Caco-2 (cell line): ENCODE data around the gene ARHGAP9. TPM values are rescaled to one million over a fixed set of nuclear protein-coding genes. Genes with fewer than 3 reads are reported as not detected.

Source experiments
- BruUV-seq: library from RNA; stranded (reverse); fragments of 400-500 nt; replicated peaks from 2 replicates; lab custom pipeline; 2021; lab: Mats Ljungman, UMichigan
- CTCF ChIA-PET: fragments of 300-600 bp; sonication (Branson Sonifier 250); formaldehyde crosslinking; loops from one replicate; lab custom pipeline; 2022; ENCODE audit warnings: antibody characterized with exemption; lab: Charles Lee
- POLR2A ChIA-PET: fragments of 300-600 bp; sonication (Branson Sonifier 250); formaldehyde crosslinking; loops from one replicate; lab custom pipeline; 2022; ENCODE audit warnings: antibody characterized with exemption; lab: Charles Lee
- DNase-seq, 2 experiments: peaks; one replicate each; pipeline versions ENCODE4 v3.0.0 to v3.0.0-alpha.2; 2020 to 2022
- H3K27me3 ChIP-seq: replicated peaks from 2 replicates; pipeline ENCODE4 v1.6.0; 2011; ENCODE audit warnings: low read length; ENCODE audit not compliant: control insufficient read depth, insufficient read depth
- H3K36me3 ChIP-seq: 2 replicates; pipeline ENCODE4 v1.5.1; 2011; ENCODE audit warnings: low read length; ENCODE audit not compliant: control insufficient read depth, insufficient read depth
- H3K4me1 ChIP-seq: fragments of 250-450 bp; sonication (Bioruptor Pico); 2 replicates; pipeline ENCODE4 v1.5.1; 2020; ENCODE audit warnings: mild to moderate bottlenecking
- H3K4me3 ChIP-seq: 2 replicates; pipeline ENCODE4 v1.5.1; 2011; ENCODE audit warnings: low read depth, mild to moderate bottlenecking, control low read depth, low read length
- H3K9me3 ChIP-seq: fragments of 250-450 bp; sonication (Bioruptor Pico); 2 replicates; pipeline ENCODE4 v1.5.1; 2020; ENCODE audit warnings: mild to moderate bottlenecking, moderate library complexity
- H3K27ac Mint-ChIP-seq: one replicate; pipeline ENCODE4 v1.8.0; 2022; ENCODE audit warnings: mixed read lengths; ENCODE audit not compliant: unreplicated experiment
- H3K27me3 Mint-ChIP-seq: one replicate; pipeline ENCODE4 v1.8.0; 2022; ENCODE audit warnings: mixed read lengths; ENCODE audit not compliant: insufficient read depth, unreplicated experiment
- H3K36me3 Mint-ChIP-seq: one replicate; pipeline ENCODE4 v1.8.0; 2022; ENCODE audit warnings: mild to moderate bottlenecking, mixed read lengths; ENCODE audit not compliant: insufficient read depth, unreplicated experiment
- H3K4me1 Mint-ChIP-seq: one replicate; pipeline ENCODE4 v1.8.0; 2022; ENCODE audit warnings: low read depth, mixed read lengths; ENCODE audit not compliant: unreplicated experiment
- H3K4me3 Mint-ChIP-seq: one replicate; pipeline ENCODE4 v1.8.0; 2022; ENCODE audit warnings: mild to moderate bottlenecking, moderate library complexity, mixed read lengths; ENCODE audit not compliant: unreplicated experiment
- H3K9me3 Mint-ChIP-seq: one replicate; pipeline ENCODE4 v1.8.0; 2022; ENCODE audit warnings: mixed read lengths; ENCODE audit not compliant: unreplicated experiment
- intact Hi-C: fragments of 100-400 bp; cut with micrococcal nuclease; formaldehyde crosslinking; loops from one replicate; pipeline ENCODE4 v1.10.0; 2022; ENCODE audit not compliant: unreplicated experiment
- total RNA-seq: library from RNA; stranded (reverse); gene quantifications from 2 replicates; pipeline ENCODE4 v1.2.3, GENCODE V29; 2022
- TF ChIP-seq, protein P1 (sequence below), 2 experiments: fragments of 200-600 bp in 1 of 2; IDR thresholded peaks; 1 replicate in 1 of 2; 2 replicates in 1 of 2; pipeline versions ENCODE4 v1.5.1 to v1.8.0; 2011 to 2022; ENCODE audit warnings: antibody characterized with exemption in 1 of 2, control low read depth in 1 of 2, inconsistent platforms in 1 of 2, low read depth in 1 of 2, low read length in 1 of 2, mild to moderate bottlenecking in 1 of 2, moderate library complexity in 1 of 2; ENCODE audit not compliant: insufficient read depth in 1 of 2, severe bottlenecking in 1 of 2, unreplicated experiment in 1 of 2

Gene ARHGAP9
- total RNA-seq, 1 experiment from 2014 or later = 0.75 TPM

GRCh38 chr12:57434517-57435223 lies 45.0 kb downstream of the ARHGAP9 start, which contains the start of gene INHBC:
Gene INHBC (plus strand): TSS chr12:57434784. CDS start chr12:57434887, 103 bp downstream.
- H3K27me3 ChIP-seq = no peaks in the 10 kb centered on the region
- DNase-seq = peak in 1 of 2 experiments; percentile 35
- peak within 1 kb of the TSS; percentile 33 for H3K27ac Mint-ChIP-seq
- H3K4me1 ChIP-seq = peaks cover 9% of the 10 kb centered on the region
- POLR2A ChIA-PET = no interaction called here
- CTCF ChIA-PET = interaction anchor here (1.3 kb wide), 1 partner anchor 18 kb away, joined by 5 read pairs; no protein-coding TSS in a partner anchor
- H3K27me3 Mint-ChIP-seq = no peaks in the 10 kb centered on the region
- intact Hi-C loops = no loop called here
- no peak within 1 kb of the TSS for H3K4me3 Mint-ChIP-seq
- BruUV-seq = no TSS peak
- H3K36me3 Mint-ChIP-seq = peaks cover 9% of the 10 kb centered on the region
- H3K9me3 ChIP-seq = no peaks in the 10 kb centered on the region
- no peaks in the 10 kb centered on the region for H3K36me3 ChIP-seq
- TF ChIP-seq, protein P1, sequence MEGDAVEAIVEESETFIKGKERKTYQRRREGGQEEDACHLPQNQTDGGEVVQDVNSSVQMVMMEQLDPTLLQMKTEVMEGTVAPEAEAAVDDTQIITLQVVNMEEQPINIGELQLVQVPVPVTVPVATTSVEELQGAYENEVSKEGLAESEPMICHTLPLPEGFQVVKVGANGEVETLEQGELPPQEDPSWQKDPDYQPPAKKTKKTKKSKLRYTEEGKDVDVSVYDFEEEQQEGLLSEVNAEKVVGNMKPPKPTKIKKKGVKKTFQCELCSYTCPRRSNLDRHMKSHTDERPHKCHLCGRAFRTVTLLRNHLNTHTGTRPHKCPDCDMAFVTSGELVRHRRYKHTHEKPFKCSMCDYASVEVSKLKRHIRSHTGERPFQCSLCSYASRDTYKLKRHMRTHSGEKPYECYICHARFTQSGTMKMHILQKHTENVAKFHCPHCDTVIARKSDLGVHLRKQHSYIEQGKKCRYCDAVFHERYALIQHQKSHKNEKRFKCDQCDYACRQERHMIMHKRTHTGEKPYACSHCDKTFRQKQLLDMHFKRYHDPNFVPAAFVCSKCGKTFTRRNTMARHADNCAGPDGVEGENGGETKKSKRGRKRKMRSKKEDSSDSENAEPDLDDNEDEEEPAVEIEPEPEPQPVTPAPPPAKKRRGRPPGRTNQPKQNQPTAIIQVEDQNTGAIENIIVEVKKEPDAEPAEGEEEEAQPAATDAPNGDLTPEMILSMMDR (IDR thresholded peaks at IDR 0.05; ENCODE audit: insufficient read depth in 1 of 2, low read depth in 1 of 2, low read length in 1 of 2, severe bottlenecking in 1 of 2, unreplicated experiment in 1 of 2) = no peak
- no peaks in the 10 kb centered on the region for H3K9me3 Mint-ChIP-seq
- H3K4me1 Mint-ChIP-seq = peaks cover 6% of the 10 kb centered on the region
- no peak within 1 kb of the TSS for H3K4me3 ChIP-seq

GRCh38 chr12:57433370-57433769 lies 46.3 kb downstream of the ARHGAP9 start:
- intact Hi-C loops = no loop called here
- H3K9me3 ChIP-seq = no peaks in the 10 kb centered on the region
- peaks cover 9% of the 10 kb centered on the region for H3K4me1 ChIP-seq
- no peak overlapping the region for H3K4me3 ChIP-seq
- Mint-ChIP-seq H3K27ac (no peak overlapping the region), H3K36me3 (peaks cover 9% of the 10 kb centered on the region), H3K4me3 (no peak overlapping the region), H3K27me3 (no peaks in the 10 kb centered on the region), H3K9me3 (no peaks in the 10 kb centered on the region), H3K4me1 (peaks cover 6% of the 10 kb centered on the region)
- POLR2A ChIA-PET = no interaction called here
- CTCF ChIA-PET = interaction anchor here (0.8 to 1.4 kb wide), 2 partner anchors 19 to 21 kb away, joined by 4 read pairs; partner anchors contain the start of gene INHBE
- no peak for DNase-seq
- TF ChIP-seq, protein P1 (IDR thresholded peaks at IDR 0.05; ENCODE audit: insufficient read depth in 1 of 2, low read depth in 1 of 2, low read length in 1 of 2, severe bottlenecking in 1 of 2, unreplicated experiment in 1 of 2) = no peak
- no peaks in the 10 kb centered on the region for H3K36me3 ChIP-seq
- BruUV-seq = no TSS peak
- H3K27me3 ChIP-seq = no peaks in the 10 kb centered on the region

DNA sequence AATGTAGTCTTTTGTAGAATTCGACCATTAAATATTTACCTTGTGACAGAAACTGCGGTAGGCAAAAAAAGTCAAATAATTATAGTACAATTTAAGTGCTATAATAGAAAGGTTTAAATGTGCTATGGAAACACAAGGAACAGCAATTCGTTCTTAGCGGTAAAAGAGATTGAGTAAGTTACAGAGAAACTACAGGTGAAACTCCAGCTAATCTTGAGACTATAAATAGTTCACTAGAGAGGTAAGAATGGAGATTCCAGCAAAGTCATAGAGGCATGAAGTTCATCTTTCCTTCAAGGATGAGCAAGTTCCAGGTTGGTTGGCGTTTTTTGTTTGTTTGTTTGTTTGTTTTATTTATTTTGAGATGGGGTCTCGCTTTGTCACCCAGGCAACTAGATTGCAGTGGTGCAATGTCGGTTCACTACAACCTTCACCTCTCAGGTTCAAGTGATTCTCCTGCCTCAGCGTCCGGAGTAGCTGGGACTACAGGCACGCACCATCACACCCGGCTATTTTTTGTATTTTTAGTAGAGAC lies 47.9 kb downstream of the ARHGAP9 start:
- BruUV-seq = no TSS peak
- ChIA-PET POLR2A (no interaction called here), CTCF (no interaction called here)
- H3K27me3 ChIP-seq = no peaks in the 10 kb centered on the region
- peak overlapping the region; percentile 96 for H3K27ac Mint-ChIP-seq
- intact Hi-C loops = loop anchor here (1.0 to 2.0 kb wide), 2 partner anchors 22 to 63 kb away; no protein-coding TSS in a partner anchor
- no peak for DNase-seq
- H3K4me3 Mint-ChIP-seq = peak overlapping the region; percentile 81
- H3K4me1 Mint-ChIP-seq = peaks cover 13% of the 10 kb centered on the region
- TF ChIP-seq, protein P1 (IDR thresholded peaks at IDR 0.05; ENCODE audit: insufficient read depth in 1 of 2, low read depth in 1 of 2, low read length in 1 of 2, severe bottlenecking in 1 of 2, unreplicated experiment in 1 of 2) = no peak
- no peaks in the 10 kb centered on the region for H3K36me3 ChIP-seq
- H3K4me3 ChIP-seq = peak overlapping the region; percentile 49
- no peaks in the 10 kb centered on the region for H3K27me3 Mint-ChIP-seq
- H3K9me3 Mint-ChIP-seq = no peaks in the 10 kb centered on the region
- peaks cover 9% of the 10 kb centered on the region for H3K4me1 ChIP-seq
- H3K36me3 Mint-ChIP-seq = peaks cover 9% of the 10 kb centered on the region
- no peaks in the 10 kb centered on the region for H3K9me3 ChIP-seq
